ENCODE measurements around the gene TOR2A.
A peak's percentile ranks its signal among the peaks of the same experiment; 100 is the strongest.

DNA sequence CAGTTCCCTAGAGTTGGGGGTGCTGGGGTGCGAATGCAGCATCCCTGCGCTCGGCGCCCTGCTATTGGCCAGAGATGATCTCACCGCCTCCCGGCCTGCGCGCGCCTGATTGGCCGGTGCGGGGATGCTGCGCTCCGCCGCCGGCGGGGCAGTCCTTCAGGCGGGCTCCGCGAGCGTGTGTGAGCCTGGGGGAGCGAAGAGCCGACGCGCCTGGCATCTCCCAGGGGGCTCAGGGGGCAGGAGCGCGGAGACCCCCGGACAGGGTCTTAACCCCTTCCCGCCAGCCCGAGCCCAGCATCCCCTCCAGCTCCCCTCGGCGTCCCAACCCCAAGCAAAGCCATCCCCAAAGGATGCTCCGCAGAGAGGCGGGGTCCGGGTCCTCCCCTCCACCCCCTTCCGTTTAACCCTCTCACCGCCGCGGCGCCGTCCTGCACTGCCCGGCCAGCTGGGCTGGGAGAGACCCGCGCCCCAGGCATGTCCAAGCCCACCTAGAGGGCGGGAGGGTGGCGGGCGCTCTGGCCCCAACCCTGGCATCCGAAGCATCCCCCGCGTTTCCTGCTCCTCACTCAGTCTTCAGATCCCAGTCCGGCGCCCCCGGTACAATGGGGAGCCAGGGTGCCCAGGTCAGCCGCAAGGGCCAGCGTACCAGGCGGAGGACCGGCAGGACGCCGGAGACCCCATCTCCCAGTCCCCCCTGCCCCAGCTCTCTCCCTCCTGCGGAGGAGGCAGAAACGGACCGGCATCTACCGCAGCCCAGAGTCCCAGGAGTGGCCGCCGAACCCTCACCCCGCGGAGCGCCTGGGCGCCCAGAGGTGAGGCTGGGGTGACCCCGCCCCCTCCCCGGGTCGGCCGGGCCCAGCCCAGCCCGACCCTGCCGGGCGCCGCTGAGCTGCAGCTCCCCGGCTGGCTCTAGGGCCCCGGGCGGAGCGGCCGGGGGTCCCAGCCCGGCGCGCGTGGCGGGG lies 19.3 kb upstream of the TOR2A start:
- TF ChIP-seq, protein P1, sequence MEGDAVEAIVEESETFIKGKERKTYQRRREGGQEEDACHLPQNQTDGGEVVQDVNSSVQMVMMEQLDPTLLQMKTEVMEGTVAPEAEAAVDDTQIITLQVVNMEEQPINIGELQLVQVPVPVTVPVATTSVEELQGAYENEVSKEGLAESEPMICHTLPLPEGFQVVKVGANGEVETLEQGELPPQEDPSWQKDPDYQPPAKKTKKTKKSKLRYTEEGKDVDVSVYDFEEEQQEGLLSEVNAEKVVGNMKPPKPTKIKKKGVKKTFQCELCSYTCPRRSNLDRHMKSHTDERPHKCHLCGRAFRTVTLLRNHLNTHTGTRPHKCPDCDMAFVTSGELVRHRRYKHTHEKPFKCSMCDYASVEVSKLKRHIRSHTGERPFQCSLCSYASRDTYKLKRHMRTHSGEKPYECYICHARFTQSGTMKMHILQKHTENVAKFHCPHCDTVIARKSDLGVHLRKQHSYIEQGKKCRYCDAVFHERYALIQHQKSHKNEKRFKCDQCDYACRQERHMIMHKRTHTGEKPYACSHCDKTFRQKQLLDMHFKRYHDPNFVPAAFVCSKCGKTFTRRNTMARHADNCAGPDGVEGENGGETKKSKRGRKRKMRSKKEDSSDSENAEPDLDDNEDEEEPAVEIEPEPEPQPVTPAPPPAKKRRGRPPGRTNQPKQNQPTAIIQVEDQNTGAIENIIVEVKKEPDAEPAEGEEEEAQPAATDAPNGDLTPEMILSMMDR (IDR thresholded peaks at IDR 0.05; ENCODE audit: poor library complexity): no peak
- peak; percentile 69 for TF ChIP-seq EZH2 (IDR thresholded peaks at IDR 0.05; ENCODE audit: borderline replicate concordance)

Data from hepatocyte (in vitro differentiated cells).